SH-SY5Y (cell line): ENCODE data around the gene ACVR1.

ENCODE experiments used
- GATA2 ChIP-seq: IDR thresholded peaks from 2 replicates; pipeline ENCODE4 v1.6.1; 2011; ENCODE audit warnings: mild to moderate bottlenecking, low read depth, low read length
- GATA3 ChIP-seq: IDR thresholded peaks from 2 replicates; pipeline ENCODE4 v1.6.1; 2011; ENCODE audit warnings: low read depth, mild to moderate bottlenecking, low read length, moderate library complexity

DNA sequence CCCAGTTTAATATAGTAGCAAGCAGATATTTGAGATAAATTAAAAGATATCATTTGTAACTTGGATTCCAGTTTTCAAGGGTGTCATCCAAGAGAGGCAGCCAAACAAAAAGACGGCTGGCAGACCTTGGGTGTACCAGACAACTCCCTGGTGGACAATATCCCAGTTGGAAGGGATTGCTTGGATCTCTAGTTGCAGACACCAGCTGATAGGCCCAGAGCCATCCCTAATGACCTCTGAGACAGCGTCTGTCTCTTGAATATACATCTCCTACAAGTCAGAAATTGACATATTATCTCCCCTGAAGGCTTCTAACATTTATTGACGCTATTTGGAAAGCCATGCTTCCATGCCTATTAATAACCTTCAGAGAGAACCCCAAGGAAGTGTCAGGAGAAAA is 67.7 kb downstream of the ACVR1 start:
- no peak for TF ChIP-seq GATA2
- no peak for TF ChIP-seq GATA3
